Epithelial cell of esophagus (primary cell): ENCODE data around the gene PDE7B.
A peak's percentile ranks its signal among the peaks of the same experiment; 100 is the strongest.

Experiments
- DNase-seq: peaks from one replicate; pipeline ENCODE4 v3.0.0; 2010; ENCODE audit warnings: low read depth
- H3K4me3 ChIP-seq: 2 replicates; pipeline ENCODE4 v1.5.1; 2011; ENCODE audit warnings: mild to moderate bottlenecking, low read length, control low read depth
- CTCF ChIP-seq: IDR thresholded peaks from 2 replicates; pipeline ENCODE4 v1.5.1; 2011; ENCODE audit warnings: low read depth, mild to moderate bottlenecking, low read length, control low read depth, inconsistent platforms; ENCODE audit not compliant: insufficient read depth; ENCODE audit errors: missing control alignments

The PDE7B gene

GRCh38 chr6:135955099-135955498 lies 103.6 kb downstream of the PDE7B start:
- H3K4me3 ChIP-seq = no peak overlapping the region
- no peak for TF ChIP-seq CTCF
- no peak for DNase-seq

- no peak for TF ChIP-seq CTCF
- no peak for DNase-seq
- no peak overlapping the region for H3K4me3 ChIP-seq
Measured at GRCh38 chr6:135962731-135963130, 111.2 kb downstream of the PDE7B start.

GRCh38 chr6:135970750-135971149 lies 119.2 kb downstream of the PDE7B start:
- no peak overlapping the region for H3K4me3 ChIP-seq
- DNase-seq = no peak
- TF ChIP-seq CTCF = no peak

- H3K4me3 ChIP-seq = no peak overlapping the region
- no peak for TF ChIP-seq CTCF
- DNase-seq = no peak
Measured at GRCh38 chr6:135971351-135971750, 119.8 kb downstream of the PDE7B start.

- no peak overlapping the region for H3K4me3 ChIP-seq
- no peak for DNase-seq
- no peak for TF ChIP-seq CTCF
Measured at GRCh38 chr6:135972150-135972549, 120.6 kb downstream of the PDE7B start.

- H3K4me3 ChIP-seq = no peak overlapping the region
- TF ChIP-seq CTCF = no peak
- no peak for DNase-seq
Measured at GRCh38 chr6:135972586-135972985, 121.1 kb downstream of the PDE7B start.

GRCh38 chr6:135974426-135974825 lies 122.9 kb downstream of the PDE7B start:
- no peak overlapping the region for H3K4me3 ChIP-seq
- no peak for TF ChIP-seq CTCF
- peak; percentile 10 for DNase-seq
